Subcutaneous abdominal adipose tissue (tissue), 5 donors: ENCODE data around the gene KRT4.

Source experiments
- H3K27ac ChIP-seq: one replicate; pipeline ENCODE4 v1.7.0; 2013; ENCODE audit warnings: low read depth, mild to moderate bottlenecking, inconsistent platforms, low read length, moderate library complexity
- H3K27me3 ChIP-seq, 5 donors: one replicate each; pipeline ENCODE4 v1.7.0; 2013; ENCODE audit warnings: low read length in 5 of 5, inconsistent platforms in 1 of 5; ENCODE audit not compliant: control insufficient read depth in 5 of 5, insufficient read depth in 4 of 5
- H3K36me3 ChIP-seq, 5 donors: one replicate each; pipeline ENCODE4 v1.7.0; 2013; ENCODE audit warnings: low read length in 5 of 5; ENCODE audit not compliant: control insufficient read depth in 5 of 5, insufficient read depth in 5 of 5
- H3K4me1 ChIP-seq, 5 donors: one replicate each; pipeline ENCODE4 v1.7.0; 2013; ENCODE audit warnings: low read length in 5 of 5, mild to moderate bottlenecking in 3 of 5, moderate library complexity in 1 of 5; ENCODE audit not compliant: control insufficient read depth in 5 of 5, insufficient read depth in 5 of 5
- H3K4me3 ChIP-seq, 5 donors: one replicate each; pipeline ENCODE4 v1.7.0; 2013; ENCODE audit warnings: low read length in 5 of 5, low read depth in 1 of 5
- H3K9ac ChIP-seq, 5 donors: one replicate each; pipeline ENCODE4 v1.7.0; 2013; ENCODE audit warnings: low read length in 5 of 5, mild to moderate bottlenecking in 4 of 5, moderate library complexity in 3 of 5
- H3K9me3 ChIP-seq, 5 donors: one replicate each; pipeline ENCODE4 v1.7.0; 2013; ENCODE audit warnings: low read length in 5 of 5; ENCODE audit not compliant: control insufficient read depth in 5 of 5
- donor health status: healthy.
- donor health status: healthy.
- donor health status: healthy.
- donor health status: healthy.
- donor health status: healthy.

The KRT4 gene

GRCh38 chr12:52815676-52816588, 2.0 kb upstream of the KRT4 start:
- Histone ChIP-seq H3K4me1 (no peaks in the 10 kb centered on the region), H3K9ac (no peak overlapping the region), H3K36me3 (no peaks in the 10 kb centered on the region), H3K27me3 (peaks cover 4 to 22% (median 6%) of the 10 kb centered on the region in 5 donors), H3K27ac (no peak overlapping the region), H3K9me3 (no peaks in the 10 kb centered on the region), H3K4me3 (no peak overlapping the region)

- Histone ChIP-seq H3K9me3 (no peaks in the 10 kb centered on the region), H3K4me1 (no peaks in the 10 kb centered on the region), H3K27me3 (peaks cover 2 to 22% (median 4%) of the 10 kb centered on the region in 5 donors), H3K4me3 (no peak overlapping the region), H3K36me3 (no peaks in the 10 kb centered on the region), H3K27ac (no peak overlapping the region), H3K9ac (no peak overlapping the region)
Measured at GRCh38 chr12:52815161-52815560, 1.2 kb upstream of the KRT4 start.

- no peaks in the 10 kb centered on the region for H3K9me3 ChIP-seq
Measured at GRCh38 chr12:52814710-52815155, 817 bp upstream of the KRT4 start.

GRCh38 chr12:52813203-52813819, 605 bp downstream of the KRT4 start:
- Histone ChIP-seq H3K27ac (no peak overlapping the region), H3K27me3 (peaks cover 0 to 17% (median 1%) of the 10 kb centered on the region in 5 donors)

More at GRCh38 chr12:52814710-52815155, 817 bp upstream of the KRT4 start:
- Histone ChIP-seq H3K9ac (no peak overlapping the region), H3K27me3 (peaks cover 0 to 22% (median 4%) of the 10 kb centered on the region in 5 donors), H3K4me1 (no peaks in the 10 kb centered on the region), H3K36me3 (no peaks in the 10 kb centered on the region), H3K27ac (no peak overlapping the region), H3K4me3 (no peak overlapping the region)

GRCh38 chr12:52812749-52813148, 1.2 kb downstream of the KRT4 start:
- no peaks in the 10 kb centered on the region for H3K9me3 ChIP-seq
- H3K9ac ChIP-seq: no peak overlapping the region
- H3K27ac ChIP-seq: no peak overlapping the region
- no peaks in the 10 kb centered on the region for H3K36me3 ChIP-seq
- H3K4me1 ChIP-seq: no peaks in the 10 kb centered on the region
- H3K27me3 ChIP-seq: peaks cover 0 to 15% (median 4%) of the 10 kb centered on the region in 5 donors
- no peak overlapping the region for H3K4me3 ChIP-seq

More at GRCh38 chr12:52813203-52813819, 605 bp downstream of the KRT4 start:
- Histone ChIP-seq H3K4me3 (no peak overlapping the region), H3K9me3 (no peaks in the 10 kb centered on the region), H3K9ac (no peak overlapping the region), H3K36me3 (no peaks in the 10 kb centered on the region), H3K4me1 (no peaks in the 10 kb centered on the region)

- peaks cover 0 to 13% (median 4%) of the 10 kb centered on the region in 5 donors for H3K27me3 ChIP-seq
- H3K27ac ChIP-seq: no peak overlapping the region
- no peaks in the 10 kb centered on the region for H3K4me1 ChIP-seq
- H3K4me3 ChIP-seq: no peak overlapping the region
- H3K9ac ChIP-seq: no peak overlapping the region
- H3K9me3 ChIP-seq: no peaks in the 10 kb centered on the region
- H3K36me3 ChIP-seq: no peaks in the 10 kb centered on the region
Measured at GRCh38 chr12:52812073-52812400, 1.9 kb downstream of the KRT4 start.

GRCh38 chr12:52811191-52812072, 2.5 kb downstream of the KRT4 start:
- H3K9me3 ChIP-seq: no peaks in the 10 kb centered on the region
- no peak overlapping the region for H3K27ac ChIP-seq
- no peaks in the 10 kb centered on the region for H3K36me3 ChIP-seq
- no peaks in the 10 kb centered on the region for H3K4me1 ChIP-seq
- H3K27me3 ChIP-seq: peaks cover 0 to 11% (median 4%) of the 10 kb centered on the region in 5 donors
- H3K9ac ChIP-seq: no peak overlapping the region
- no peak overlapping the region for H3K4me3 ChIP-seq

- H3K9me3 ChIP-seq: no peaks in the 10 kb centered on the region
- H3K4me1 ChIP-seq: no peaks in the 10 kb centered on the region
- H3K36me3 ChIP-seq: no peaks in the 10 kb centered on the region
- no peak overlapping the region for H3K27ac ChIP-seq
- H3K27me3 ChIP-seq: peaks cover 0 to 11% (median 4%) of the 10 kb centered on the region in 5 donors
- H3K9ac ChIP-seq: no peak overlapping the region
- no peak overlapping the region for H3K4me3 ChIP-seq
Measured at GRCh38 chr12:52810554-52810953, 3.4 kb downstream of the KRT4 start.

GRCh38 chr12:52809166-52809565, 4.8 kb downstream of the KRT4 start:
- no peak overlapping the region for H3K4me3 ChIP-seq
- no peaks in the 10 kb centered on the region for H3K4me1 ChIP-seq
- no peaks in the 10 kb centered on the region for H3K9me3 ChIP-seq
- no peaks in the 10 kb centered on the region for H3K36me3 ChIP-seq
- no peak overlapping the region for H3K27ac ChIP-seq
- no peak overlapping the region for H3K9ac ChIP-seq
- peaks cover 0 to 11% (median 4%) of the 10 kb centered on the region in 5 donors for H3K27me3 ChIP-seq
